Retina (tissue), 1 donor: ENCODE data around the gene IMMP2L.
"Not testable (repeated sequence)": the region's sequence is repeated elsewhere in the genome, so short reads cannot be mapped to it uniquely, and the experiment has no call there.

ENCODE experiments used
- DNase-seq: peaks from one replicate; pipeline ENCODE4 v3.0.0-alpha.2; 2016

Gene IMMP2L

DNA sequence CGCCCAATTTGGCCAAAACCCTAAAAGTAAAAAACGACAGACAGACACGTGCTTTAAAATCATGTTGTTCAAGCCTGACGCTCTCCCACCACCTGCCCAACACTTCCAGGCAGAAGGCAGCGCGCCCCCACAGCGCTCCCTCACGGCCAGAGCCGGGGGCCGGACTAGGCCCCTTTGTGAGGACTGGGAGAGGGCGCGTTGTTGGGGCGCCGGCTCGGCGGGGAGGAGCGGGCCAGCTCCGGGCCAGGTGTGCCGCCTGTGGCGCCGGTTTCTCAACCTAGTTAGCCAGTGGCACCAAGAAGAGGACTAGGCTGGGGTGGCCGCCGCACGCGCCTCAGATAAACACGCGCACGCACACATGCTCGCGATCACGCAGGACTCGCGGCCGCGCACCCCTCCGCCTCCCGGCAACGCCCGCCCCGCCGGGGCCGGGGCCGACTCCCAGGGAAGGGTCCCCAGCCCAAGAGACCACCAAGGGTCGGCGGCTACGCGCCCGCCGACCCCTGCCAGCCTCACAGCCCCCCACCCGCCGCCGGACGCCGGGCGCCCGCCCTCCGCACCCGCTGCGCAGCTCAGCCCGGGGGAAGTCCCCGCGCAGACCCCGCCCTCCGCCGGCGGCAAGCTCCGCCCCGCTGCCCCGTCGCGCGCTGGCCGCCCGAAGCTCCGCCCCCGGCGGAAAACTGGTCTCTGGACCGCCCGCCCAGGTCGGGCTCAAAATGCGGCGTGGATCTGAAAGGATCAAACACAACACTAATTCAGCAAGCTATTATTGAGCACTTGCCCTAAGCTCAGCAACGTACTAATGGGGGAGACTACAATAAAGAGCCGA is at the start of gene IMMP2L:
IMMP2L (minus strand) TSS at position 589 of the 829 bp plus-strand sequence.
- DNase-seq = peak; percentile 92

DNA sequence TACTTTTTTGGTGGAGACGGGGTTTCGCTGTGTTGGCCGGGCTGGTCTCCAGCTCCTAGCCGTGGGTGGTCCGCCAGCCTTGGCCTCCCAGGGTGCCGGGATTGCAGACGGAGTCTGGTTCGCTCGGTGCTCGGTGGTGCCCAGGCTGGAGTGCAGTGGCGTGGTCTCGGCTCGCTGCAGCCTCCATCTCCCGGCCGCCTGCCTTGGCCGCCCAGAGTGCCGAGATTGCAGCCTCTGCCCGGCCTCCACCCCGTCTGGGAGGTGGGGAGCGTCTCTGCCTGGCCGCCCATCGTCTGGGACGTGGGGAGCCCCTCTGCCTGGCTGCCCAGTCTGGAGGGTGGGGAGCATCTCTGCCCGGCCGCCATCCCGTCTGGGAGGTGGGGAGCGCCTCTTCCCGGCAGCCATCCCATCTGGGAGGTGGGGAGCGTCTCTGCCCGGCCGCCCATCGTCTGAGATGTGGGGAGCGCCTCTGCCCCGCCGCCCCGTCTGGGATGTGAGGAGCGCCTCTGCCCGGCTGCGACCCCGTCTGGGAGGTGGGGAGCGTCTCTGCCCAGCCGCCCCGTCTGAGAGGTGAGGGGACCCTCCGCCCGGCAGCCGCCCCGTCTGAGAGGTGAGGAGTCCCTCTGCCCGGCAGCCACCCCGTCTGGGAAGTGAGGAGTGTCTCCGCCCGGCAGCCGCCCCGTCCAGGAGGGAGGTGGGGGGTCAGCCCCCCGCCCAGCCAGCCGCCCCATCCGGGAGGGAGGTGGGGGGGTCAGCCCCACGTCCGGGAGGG is 47.4 kb upstream of the IMMP2L start:
- DNase-seq = not testable (repeated sequence)

DNA sequence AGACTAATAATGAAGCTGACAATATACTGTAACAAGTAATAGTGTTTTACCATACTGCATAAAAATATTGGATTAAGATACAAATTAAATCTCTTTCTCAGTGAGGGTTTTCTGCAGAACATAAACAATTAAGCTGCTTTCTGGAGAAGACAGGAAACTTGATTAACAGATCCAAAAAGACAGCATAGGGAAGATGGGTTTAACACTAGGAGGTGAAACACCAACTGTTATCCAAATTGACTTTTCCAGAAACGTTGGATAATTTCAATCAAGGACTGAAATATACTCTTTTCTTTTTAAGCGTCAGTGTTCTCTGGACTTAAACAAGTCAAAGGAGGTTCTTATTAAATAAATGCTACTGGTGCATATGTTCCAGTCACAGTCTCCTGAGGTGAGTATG is 45.3 kb upstream of the IMMP2L start:
- no peak for DNase-seq

DNA sequence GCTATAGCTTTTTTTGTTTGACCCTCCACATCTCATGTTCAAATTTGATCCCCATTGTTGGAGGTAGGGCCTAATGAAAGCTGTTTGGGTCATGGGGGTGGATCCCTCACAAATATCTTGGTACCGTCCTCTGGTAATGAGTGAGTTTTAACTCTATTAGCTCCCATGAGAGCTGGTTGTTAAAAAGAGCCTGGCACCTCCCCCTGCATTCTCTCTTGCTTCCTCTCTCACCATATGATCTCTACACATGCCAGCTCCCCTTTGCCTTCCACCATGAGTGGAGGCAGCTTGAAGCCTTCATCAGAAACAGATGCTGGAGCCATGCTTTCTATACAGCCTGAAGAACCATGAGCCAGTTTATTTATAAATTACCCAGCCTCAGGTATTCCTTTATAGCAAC is 43.0 kb upstream of the IMMP2L start:
- no peak for DNase-seq

DNA sequence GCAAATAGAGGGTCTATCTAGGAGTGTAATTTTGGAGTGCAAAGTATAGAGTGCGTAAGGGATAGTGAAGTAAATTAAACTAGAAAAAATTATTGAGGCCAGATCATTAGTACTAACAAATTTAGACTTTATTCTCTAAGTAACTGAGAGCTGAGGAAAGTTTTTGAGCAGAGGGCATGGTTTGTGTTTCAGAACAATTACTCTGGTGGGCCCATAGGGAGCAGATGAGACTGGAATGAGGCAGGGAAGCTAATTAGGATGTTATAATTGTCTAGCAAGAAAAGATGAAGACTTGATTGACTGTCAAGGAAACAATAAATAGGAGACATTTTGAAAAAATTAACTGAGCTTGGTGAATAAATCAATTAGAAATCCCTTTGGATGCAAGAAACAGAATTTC is 37.8 kb upstream of the IMMP2L start:
- no peak for DNase-seq

DNA sequence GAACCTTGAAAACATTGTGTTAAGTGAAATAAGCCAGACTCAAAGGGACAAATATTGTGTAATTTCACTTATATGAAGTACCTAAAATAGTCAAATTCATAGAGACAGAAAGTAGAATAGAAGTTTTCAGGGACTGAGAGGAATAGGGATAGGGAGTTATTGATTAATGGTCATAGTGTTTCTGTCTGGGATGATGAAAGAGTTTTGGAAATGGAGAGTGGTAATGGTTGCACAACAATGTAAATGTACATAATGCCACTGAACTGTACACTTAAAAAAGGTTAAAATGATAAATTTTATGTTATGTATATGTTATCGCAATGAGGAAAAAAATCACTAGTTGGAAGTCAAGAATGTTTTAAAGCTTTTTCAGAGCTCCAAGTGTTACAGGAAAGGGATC is 33.5 kb upstream of the IMMP2L start:
- DNase-seq = no peak

DNA sequence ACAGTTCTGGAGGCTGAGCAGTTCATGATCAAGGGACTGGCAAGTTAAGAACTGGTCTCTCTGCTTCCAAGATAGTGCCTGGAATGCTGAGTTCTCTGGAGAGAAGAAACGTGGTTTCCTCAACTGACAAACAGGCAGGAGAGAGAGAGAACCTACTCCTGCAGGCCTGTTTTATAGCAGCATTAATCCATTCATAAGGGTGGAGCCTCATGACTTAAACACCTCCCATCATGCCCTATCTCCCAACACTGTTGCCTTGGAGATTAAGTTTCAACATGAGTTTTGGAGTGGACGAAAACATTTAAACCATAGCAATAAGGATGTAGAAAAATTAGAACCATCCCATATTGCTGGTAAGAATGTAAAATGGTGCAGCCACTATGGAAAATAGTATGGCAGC is 32.3 kb upstream of the IMMP2L start:
- no peak for DNase-seq

DNA sequence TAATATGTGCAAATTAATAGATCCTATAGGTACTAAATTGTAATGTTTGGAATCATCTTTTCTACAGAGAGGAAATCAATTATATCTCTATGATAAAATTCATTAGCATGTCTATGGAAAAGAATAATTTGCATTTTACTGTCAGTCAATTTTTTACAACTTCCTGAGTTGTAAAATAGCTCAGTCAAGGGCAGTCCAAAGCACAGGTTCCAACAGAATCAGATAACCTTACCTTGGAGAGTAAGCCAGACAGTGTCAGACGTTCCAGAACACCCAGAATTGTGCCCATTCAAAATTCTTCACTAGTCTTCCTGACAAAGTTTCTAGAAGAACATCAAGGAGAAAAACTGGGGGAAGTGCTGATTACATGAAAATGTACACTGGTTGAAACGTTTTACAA is 31.1 kb upstream of the IMMP2L start:
- DNase-seq = no peak

DNA sequence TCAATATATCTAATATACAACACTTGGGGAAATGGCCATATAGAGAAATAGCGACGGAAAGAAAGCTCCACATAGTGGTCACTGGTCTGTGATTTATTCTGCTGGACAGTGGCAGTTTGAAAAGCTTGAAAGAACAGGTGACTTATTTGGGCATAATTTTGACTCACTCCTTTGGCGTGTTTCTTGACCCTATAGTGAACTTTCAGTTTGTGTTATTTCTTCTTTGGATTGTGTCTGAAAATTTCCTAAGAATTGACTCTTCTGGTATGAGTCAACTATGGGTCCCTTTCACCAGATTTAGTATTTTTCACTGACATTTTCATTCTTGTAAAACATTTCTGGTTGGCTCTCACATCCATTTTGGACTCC is 25.8 kb upstream of the IMMP2L start:
- no peak for DNase-seq

DNA sequence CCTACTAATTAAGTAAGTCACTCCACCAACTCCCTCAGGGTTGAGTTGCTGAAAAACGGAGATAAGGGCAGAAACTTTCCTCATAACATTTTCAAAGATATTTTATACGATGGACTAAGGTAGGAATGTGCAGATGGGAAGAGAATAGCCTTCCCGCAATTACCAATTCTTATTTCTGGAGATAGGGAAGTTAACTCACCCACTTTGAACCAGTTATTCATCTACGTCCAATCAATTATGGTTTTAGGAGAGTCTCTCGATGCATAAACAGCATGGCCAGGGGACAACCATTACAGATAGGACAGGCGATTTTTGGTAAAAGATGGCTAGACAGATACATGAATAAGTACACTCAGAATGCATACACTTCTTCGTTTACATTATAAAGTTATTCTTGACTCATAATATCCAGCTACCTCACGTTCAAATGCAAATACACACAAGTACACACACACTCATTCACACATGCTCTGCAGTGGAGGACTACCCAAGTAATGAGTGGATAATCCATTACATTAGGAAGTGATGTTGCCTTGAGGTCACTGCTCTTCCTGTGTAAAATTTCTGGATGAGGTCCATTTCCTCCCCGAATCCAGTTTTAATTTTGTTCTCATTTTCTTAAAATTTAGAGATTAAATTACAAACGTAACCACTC is 25.2 kb upstream of the IMMP2L start:
- DNase-seq = no peak

DNA sequence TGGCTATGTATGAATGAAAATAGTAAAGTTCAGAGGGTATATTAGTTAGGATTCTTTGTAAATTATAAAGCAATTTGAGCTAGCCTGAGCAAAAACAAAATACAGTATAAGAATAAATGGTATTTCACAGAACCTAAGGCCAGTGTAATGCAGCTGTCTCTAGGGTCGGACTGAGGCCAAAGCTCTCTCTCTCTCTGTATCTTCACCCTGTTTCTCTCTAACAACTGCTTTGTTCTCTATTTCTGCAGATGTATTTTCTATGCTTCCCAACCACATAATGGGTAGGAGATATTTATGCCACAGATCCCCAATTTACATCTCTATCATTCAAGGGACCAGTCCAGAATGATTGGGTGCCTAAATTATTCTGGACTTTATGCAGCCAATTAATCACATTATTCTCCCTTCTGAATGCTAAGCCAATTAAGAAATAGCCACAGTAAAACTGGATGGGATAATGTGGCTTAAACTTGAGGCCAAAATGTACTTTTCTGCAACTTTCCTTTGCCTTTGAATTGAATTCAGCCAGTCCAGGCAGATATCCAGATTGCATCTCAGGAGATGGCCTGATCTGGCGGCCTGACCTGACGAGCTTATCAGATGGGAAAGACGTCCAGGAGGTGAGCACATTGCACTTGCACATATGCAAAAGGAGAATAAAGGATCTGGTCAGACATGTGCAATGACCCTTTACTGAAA is 24.6 kb upstream of the IMMP2L start:
- DNase-seq = no peak

DNA sequence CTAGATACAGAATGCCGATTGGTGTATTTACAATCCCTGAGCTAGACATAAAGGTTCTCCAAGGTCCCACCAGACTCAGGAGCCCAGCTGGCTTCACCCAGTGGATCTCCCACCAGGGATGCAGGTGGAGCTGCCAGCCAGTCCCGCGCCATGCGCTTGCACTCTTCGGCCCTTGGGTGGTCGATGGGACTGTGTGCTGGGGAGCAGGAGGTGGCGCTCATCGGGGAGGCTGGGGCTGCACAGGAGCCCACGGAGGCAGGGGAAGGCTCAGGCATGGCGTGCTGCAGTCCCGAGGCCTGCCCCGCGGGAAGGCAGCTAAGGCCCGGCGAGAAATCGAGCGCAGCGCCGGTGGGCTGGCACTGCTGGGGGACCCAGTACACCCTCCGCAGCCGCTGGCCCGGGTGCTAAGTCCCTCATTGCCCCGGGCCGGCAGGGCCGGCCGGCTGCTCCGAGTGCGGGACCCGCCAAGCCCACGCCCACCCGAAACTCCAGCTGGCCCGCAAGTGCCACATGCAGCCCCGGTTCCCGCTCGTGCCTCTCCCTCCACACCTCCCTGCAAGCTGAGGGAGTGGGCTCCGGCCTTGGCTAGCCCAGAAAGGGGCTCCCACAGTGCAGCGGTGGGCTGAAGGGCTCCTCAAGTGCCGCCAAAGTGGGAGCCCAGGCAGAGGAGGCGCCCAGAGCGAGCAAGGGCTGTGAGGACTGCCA is 19.6 kb upstream of the IMMP2L start:
- DNase-seq = not testable (repeated sequence)

DNA sequence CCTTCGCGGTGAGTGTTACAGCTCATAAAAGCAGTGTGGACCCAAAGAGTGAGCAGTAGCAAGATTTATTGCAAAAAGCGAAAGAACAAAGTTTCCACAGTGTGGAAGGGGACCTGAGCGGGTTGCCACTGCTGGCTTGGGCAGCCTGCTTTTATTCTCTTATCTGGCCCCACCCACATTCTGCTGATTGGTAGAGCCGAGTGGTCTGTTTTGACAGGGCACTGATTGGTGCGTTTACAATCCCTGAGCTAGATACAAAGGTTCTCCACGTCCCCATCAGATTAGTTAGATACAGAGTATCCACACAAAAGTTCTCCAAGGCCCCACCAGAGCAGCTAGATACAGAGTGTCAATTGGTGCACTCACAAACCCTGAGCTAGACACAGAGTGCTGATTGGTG is 18.9 kb upstream of the IMMP2L start:
- DNase-seq = not testable (repeated sequence)

DNA sequence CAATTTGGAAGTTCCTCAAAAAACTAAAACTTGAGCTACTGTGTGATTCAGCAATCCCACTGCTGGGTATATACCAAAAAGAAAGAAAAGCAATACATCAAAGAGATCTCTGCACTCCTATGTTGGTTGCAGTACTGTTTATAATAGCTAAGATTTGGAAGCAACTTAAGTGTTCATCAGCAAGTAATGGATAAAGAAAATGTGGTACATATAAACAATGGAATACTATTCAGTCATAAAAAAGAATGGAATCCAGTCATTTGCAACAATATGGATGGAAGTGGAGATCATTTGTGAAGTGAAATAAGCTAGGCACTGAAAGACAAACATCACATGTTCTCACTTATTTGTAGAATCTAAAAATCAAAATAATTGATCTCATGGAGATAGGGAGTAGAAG is 16.5 kb upstream of the IMMP2L start:
- DNase-seq = no peak

DNA sequence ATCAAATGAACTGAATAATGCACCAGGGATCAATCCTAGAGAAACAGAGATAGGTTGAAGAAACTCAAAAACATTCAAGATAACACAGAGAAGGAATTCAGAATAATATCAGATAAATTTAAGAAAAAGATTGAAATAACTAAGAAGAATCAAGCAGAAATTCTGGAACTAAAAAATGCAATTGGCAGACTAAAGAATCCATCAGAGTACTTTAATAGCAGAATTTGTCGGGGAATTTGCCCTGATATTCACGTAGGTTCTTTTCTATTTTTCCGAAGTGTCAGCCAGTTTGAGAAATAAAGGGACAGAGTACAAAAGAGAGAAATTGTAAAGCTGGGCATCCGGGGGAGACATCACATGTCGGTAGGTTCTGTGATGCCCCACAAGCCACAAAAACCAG is 9.4 kb upstream of the IMMP2L start:
- no peak for DNase-seq

DNA sequence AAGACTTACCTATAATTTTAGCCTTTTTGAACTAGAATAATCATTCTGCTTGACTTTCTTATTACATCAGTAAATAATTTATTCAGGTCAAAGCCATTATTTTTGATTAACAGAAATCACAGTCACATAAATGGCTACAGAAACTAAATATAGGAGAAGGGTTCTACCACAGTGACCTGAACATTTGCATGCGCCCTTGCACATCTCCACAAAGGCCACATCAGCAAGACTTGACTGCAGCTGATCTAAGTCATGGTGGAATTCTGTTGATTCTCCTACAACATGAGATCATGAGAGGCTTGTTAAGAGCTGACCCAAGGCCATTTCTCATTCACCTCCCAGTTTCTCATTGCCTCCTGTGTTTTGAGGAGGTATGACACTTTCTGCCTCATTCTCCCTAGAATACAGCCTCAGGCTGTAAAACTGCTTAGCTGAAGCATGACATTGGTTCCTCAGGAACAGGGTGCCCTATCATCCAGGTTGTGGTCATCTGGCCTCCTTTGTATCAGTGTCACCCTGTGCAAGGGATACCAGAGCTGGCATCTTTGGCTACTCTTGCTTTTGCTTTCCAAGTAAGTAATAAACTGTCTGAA is 6.7 kb upstream of the IMMP2L start:
- DNase-seq = no peak

DNA sequence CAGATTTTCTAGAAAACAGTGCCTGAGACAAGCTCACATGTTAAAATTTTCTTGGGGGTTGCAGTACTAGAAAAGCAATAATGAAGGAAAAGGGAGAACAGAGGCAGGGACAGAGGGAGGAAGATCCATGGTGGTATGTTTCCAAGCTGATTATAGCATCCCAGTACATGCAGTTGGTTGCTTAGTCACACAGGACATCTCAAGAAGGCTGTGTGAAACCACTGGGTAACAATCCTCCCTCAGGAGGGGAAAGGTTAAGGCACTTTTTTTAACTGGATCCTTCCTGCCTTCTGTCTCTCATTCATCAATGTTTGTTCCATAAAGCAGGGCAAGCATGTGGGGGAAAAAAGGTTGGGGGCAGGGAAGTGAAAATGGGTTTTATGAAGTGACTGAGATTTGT is 6.1 kb upstream of the IMMP2L start:
- no peak for DNase-seq

DNA sequence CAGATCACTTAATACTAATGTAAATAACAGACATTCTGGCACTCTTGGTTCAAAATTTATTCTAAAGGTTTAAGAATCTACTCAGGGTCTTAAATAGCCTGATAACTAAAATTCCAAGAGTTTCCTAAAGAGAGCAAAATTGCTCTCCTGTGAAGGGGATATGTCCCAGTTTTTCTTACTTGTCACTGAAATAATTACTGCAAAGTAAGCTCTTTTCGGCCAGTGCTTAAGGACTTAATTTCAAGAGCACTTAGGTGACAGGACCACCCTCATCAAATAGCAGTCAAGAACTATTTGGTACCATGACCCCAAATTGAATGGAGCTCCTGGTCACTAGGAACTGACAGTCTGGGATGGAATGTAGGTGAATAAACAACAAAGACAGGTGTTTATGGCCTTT is 1.8 kb upstream of the IMMP2L start:
- no peak for DNase-seq

DNA sequence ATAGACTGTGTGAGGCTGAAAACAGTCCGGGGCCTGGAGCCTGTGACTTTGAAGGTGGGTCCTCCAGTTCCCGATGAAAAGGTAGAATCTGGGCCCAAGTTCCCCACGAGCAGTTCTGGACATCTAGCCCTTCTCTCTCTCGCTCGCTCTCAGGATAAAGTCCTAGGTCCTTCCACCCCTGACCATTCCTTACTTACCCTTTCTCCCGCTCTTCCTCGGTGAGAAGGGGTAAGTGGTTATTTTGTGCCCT is 713 bp downstream of the IMMP2L start:
- no peak for DNase-seq

DNA sequence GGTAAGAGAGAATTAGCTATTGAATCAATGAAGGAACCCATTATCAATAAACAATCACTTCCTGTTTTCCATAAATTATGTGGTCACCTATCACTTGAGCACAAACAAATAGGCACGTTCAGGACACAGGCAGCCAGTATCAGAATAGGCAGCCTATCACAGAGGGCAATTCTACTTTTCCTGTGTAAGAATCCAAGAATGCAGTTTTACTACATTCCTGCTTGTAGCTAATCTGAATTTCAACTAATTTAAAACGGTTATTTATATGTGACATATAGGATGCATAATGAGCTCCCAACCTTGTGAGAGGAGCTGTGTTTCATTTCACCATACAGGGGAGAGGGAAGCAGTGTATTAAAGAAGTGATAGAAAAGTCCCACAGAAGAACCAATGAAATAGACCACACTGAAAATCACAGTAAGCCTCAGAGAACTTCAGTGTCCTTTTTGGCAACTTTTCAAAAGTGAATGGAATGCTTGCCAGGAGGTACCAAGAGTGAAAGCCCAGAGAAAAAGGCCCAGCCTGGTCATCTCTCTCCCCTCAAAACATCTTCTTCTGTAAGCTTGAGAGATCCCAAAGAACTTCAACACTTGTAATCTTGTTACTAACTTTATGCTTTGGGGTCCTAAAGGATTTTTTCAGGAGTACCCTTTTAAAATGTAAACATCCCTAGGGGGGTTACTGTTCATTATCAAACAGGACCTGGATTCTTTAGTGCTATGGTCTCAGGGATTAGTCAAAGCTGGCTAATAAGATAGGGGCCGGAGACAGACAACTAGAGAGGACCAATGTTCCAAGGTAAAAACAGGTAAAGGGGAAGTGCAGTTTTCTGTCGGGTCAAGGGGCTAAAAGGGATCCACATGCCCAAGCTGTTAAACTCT is 1.3 kb downstream of the IMMP2L start:
- peak; percentile 11 for DNase-seq

DNA sequence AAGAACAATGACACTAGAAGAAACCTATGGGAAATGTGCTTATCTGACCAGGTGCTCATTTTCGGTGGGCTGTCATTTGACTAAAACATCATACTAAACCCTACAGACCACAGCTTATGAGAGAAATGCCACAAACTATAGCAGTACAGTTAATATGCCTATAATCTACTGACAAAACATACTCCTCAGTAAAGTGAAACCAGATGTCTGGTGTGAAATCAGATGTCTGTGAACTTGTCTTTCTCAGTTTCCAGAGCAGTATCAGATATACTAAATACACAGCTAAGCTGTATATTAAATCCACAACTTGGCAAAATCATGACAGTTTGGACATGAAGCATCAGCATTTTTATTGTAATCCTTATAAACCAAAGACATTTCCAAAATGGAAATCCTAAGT is 3.3 kb downstream of the IMMP2L start:
- DNase-seq = no peak

DNA sequence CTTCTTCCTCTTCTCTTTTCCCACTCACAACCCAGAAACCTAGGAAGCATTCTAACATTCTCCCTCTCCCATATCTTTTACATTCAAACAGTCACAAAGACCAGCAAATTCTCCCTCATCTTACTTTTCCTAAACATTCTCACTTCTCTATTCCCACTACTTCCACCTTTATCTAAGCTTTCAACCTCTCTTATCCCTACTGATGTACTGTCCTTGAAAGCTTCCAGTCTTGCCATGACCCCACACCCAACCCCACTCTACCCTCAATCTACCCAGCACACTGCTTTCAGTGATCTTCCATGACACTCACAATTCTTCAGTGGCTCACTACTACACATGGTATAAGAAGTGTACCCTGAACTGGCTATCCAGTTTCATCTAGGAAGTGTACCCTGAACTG is 5.3 kb downstream of the IMMP2L start:
- no peak for DNase-seq
